Esophagus squamous epithelium (tissue), 4 donors: ENCODE results near the gene TMC1.

ENCODE experiments used
- CTCF ChIP-seq, 6 experiments: fragments of 450-650 bp in 4 of 6; fragments of 200-600 bp in 2 of 6; sonication (generic) in 2 of 6; IDR thresholded peaks; one replicate each; pipeline ENCODE4 v1.5.1; 2016 to 2019; ENCODE audit warnings: antibody characterized with exemption in 6 of 6, mild to moderate bottlenecking in 4 of 6, moderate library complexity in 4 of 6
- POLR2A ChIP-seq, 4 donors: fragments of 450-650 bp; IDR thresholded peaks; one replicate each; pipeline ENCODE4 v1.6.1; 2017; ENCODE audit warnings: antibody characterized with exemption in 4 of 4, mild to moderate bottlenecking in 4 of 4, moderate library complexity in 3 of 4

GRCh38 chr9:72743836-72744235 lies 222.4 kb downstream of the TMC1 start:
- TF ChIP-seq CTCF (IDR thresholded peaks at IDR 0.05): no peak
- TF ChIP-seq POLR2A (IDR thresholded peaks at IDR 0.05): no peak
